Osteocyte (in vitro differentiated cells): Measurements from ENCODE around the gene WNT2. TPM values are rescaled to one million over a fixed set of nuclear protein-coding genes. Genes with fewer than 3 reads are reported as not detected.

ENCODE experiments used
- DNase-seq: peaks from one replicate; pipeline ENCODE4 v3.0.0; 2021; ENCODE audit warnings: mixed read lengths; ENCODE audit not compliant: unreplicated experiment; ENCODE audit errors: extremely low spot score
- H3K27ac Mint-ChIP-seq: one replicate; pipeline ENCODE4 v1.8.0; 2021; ENCODE audit warnings: mild to moderate bottlenecking, mixed read lengths; ENCODE audit not compliant: unreplicated experiment
- H3K27me3 Mint-ChIP-seq: one replicate; pipeline ENCODE4 v1.8.0; 2021; ENCODE audit warnings: mixed read lengths; ENCODE audit not compliant: unreplicated experiment
- H3K36me3 Mint-ChIP-seq: one replicate; pipeline ENCODE4 v1.8.0; 2021; ENCODE audit warnings: mixed read lengths; ENCODE audit not compliant: unreplicated experiment
- H3K4me1 Mint-ChIP-seq: one replicate; pipeline ENCODE4 v1.8.0; 2021; ENCODE audit warnings: mixed read lengths; ENCODE audit not compliant: unreplicated experiment
- H3K4me3 Mint-ChIP-seq: one replicate; pipeline ENCODE4 v1.8.0; 2021; ENCODE audit warnings: mild to moderate bottlenecking, moderate library complexity, mixed read lengths; ENCODE audit not compliant: unreplicated experiment
- H3K9me3 Mint-ChIP-seq: one replicate; pipeline ENCODE4 v1.8.0; 2021; ENCODE audit warnings: mixed read lengths; ENCODE audit not compliant: unreplicated experiment
- CTCF ChIP-seq: fragments of 200-600 bp; sonication (generic); IDR thresholded peaks from 2 replicates; pipeline ENCODE4 v1.5.0; 2021; ENCODE audit warnings: antibody characterized with exemption, mild to moderate bottlenecking, moderate library complexity
- total RNA-seq: library from RNA; stranded (reverse); gene quantifications from 2 replicates; pipeline ENCODE4 v1.2.1, GENCODE V29; 2021

Gene WNT2
- total RNA-seq, 1 donor from 2014 or later = 9.5 TPM

- Mint-ChIP-seq H3K4me1 (peaks cover 18% of the 10 kb centered on the region), H3K27ac (no peak overlapping the region), H3K27me3 (no peaks in the 10 kb centered on the region), H3K36me3 (peaks cover 2% of the 10 kb centered on the region), H3K4me3 (no peak overlapping the region), H3K9me3 (no peaks in the 10 kb centered on the region)
- no peak for TF ChIP-seq CTCF
- no peak for DNase-seq
Observed at GRCh38 chr7:117277576-117277975, 45.3 kb downstream of the WNT2 start.

DNA sequence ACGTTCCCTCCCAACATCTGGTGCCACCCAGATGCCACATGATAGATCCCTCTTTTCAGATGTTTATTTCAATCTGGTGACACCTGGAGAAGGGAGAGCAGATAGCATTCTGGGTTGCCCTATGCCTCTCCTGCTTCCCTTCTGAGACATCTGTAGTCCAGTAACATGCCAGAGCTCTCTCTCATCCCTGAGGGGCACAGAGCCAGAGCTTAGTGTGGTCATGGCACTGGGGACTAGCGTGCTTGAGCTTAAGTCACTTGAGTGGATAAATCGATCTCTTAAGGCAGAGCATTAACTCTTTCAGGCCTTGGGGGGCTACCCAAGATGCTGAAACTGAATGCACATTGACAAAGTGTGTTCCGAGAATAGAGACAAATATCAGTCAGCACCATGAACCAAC lies 47.9 kb downstream of the WNT2 start:
- H3K4me1 Mint-ChIP-seq = peaks cover 21% of the 10 kb centered on the region
- no peak for DNase-seq
- no peaks in the 10 kb centered on the region for H3K27me3 Mint-ChIP-seq
- no peaks in the 10 kb centered on the region for H3K9me3 Mint-ChIP-seq
- H3K36me3 Mint-ChIP-seq = peaks cover 2% of the 10 kb centered on the region
- no peak overlapping the region for H3K4me3 Mint-ChIP-seq
- TF ChIP-seq CTCF = no peak
- no peak overlapping the region for H3K27ac Mint-ChIP-seq

DNA sequence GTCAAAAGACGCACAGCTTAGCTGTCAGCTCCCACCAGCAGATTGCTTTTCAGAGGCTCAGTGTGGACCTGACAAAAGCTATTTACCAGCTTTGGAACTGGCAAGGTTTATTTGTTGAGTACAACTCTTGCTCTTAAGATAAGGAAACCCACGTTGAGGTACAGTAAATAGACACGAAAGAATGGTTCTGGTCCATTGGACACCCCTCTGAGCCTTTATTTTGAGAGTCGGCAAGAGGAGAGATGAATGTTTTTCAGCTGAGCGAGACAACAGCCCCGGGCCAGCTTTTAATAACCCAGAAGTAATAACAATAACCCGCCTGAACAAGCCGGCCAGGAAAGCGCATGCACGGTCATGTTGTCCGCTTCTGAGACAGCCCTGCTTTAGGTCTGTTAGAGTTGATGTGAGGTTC lies 49.0 kb downstream of the WNT2 start:
- DNase-seq = no peak
- H3K36me3 Mint-ChIP-seq = peaks cover 2% of the 10 kb centered on the region
- no peak for TF ChIP-seq CTCF
- no peaks in the 10 kb centered on the region for H3K27me3 Mint-ChIP-seq
- H3K9me3 Mint-ChIP-seq = no peaks in the 10 kb centered on the region
- H3K27ac Mint-ChIP-seq = no peak overlapping the region
- H3K4me1 Mint-ChIP-seq = peaks cover 28% of the 10 kb centered on the region
- H3K4me3 Mint-ChIP-seq = no peak overlapping the region

GRCh38 chr7:117273325-117273724 lies 49.5 kb downstream of the WNT2 start:
- H3K27ac Mint-ChIP-seq = no peak overlapping the region
- H3K27me3 Mint-ChIP-seq = no peaks in the 10 kb centered on the region

More at GRCh38 chr7:117273325-117273724, 49.5 kb downstream of the WNT2 start:
- TF ChIP-seq CTCF = no peak
- Mint-ChIP-seq H3K9me3 (no peaks in the 10 kb centered on the region), H3K4me3 (no peak overlapping the region), H3K4me1 (peaks cover 28% of the 10 kb centered on the region), H3K36me3 (peaks cover 2% of the 10 kb centered on the region)
- DNase-seq = no peak
